ENCODE data around the gene PRR30.

The PRR30 gene

DNA sequence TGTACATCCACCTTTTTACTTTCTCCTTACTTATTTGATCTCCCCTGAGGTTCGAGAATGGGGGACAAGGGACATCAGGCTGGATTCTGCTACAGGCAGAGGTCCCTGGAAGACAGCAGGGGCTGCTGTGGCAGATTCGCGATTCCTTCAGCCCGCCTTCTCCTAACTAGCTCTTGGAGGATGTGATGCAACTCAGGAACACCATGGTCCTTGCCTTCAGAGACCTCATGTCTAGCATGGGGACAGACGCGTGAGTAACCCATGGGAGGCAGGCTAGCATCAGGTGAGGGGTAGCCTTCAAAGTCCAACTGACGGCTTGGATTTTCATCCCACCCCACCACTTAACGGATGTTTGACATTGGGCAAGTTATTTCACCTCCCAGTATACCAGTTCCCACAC, 8.7 kb upstream of the PRR30 start:
- H3K27me3 ChIP-seq (ENCODE audit: insufficient read depth, low read length) = peaks cover 13% of the 10 kb centered on the region
- H3K4me2 ChIP-seq (ENCODE audit: low read length) = no peak overlapping the region
- no peak overlapping the region for H3K9ac ChIP-seq (ENCODE audit: low read length)
- no peaks in the 10 kb centered on the region for H3K9me3 ChIP-seq (ENCODE audit: low read length)
- TF ChIP-seq EZH2 (IDR thresholded peaks at IDR 0.05; ENCODE audit: borderline replicate concordance, low read length) (no peak), CTCF (IDR thresholded peaks at IDR 0.05; ENCODE audit: low read length) (no peak)
- H3F3A ChIP-seq (ENCODE audit: insufficient read depth, low read length) = no peaks in the 10 kb centered on the region
- no peak overlapping the region for H3K27ac ChIP-seq (ENCODE audit: low read depth, low read length, poor library complexity, severe bottlenecking)
- H3K36me3 ChIP-seq (ENCODE audit: insufficient read depth, low read length) = no peaks in the 10 kb centered on the region; the same call in 1 of the 2 replicates
- H3K4me1 ChIP-seq (ENCODE audit: insufficient read depth, low read length, severe bottlenecking) = no peaks in the 10 kb centered on the region
- no peaks in the 10 kb centered on the region for H3K79me2 ChIP-seq (ENCODE audit: insufficient read depth, low read length)
- H3K9me2 ChIP-seq (ENCODE audit: low read depth, low read length) = no peaks in the 10 kb centered on the region
- H3K4me3 ChIP-seq (ENCODE audit: low read depth, low read length, poor library complexity, severe bottlenecking) = no peak overlapping the region
- no peak overlapping the region for H2AFZ ChIP-seq (ENCODE audit: low read length)
- H4K20me1 ChIP-seq (ENCODE audit: insufficient read depth, low read length) = no peaks in the 10 kb centered on the region

DNA sequence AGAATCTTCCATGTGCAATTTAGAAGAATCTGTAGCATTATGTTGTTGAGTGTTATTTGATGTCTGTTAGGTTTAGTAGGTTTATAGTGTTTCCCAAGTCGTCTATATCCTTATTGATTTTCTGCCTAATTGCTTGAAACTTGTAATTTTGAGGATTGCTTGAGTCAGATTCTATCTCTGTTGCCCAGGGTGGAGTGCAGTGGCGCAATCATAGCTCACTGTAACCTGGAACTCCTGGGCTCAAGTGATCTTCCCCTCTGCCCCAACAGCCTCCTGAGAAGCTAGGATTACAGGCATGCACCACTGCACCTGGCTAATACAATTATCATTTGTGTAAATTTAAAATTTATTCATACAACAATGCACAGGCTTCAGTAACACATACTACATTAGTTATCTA, 6.5 kb upstream of the PRR30 start:
- H3K9me2 ChIP-seq (ENCODE audit: low read depth, low read length) = no peaks in the 10 kb centered on the region
- H3K4me3 ChIP-seq (ENCODE audit: low read depth, low read length, poor library complexity, severe bottlenecking) = no peak overlapping the region
- no peak overlapping the region for H3K9ac ChIP-seq (ENCODE audit: low read length)
- H3K9me3 ChIP-seq (ENCODE audit: low read length) = no peaks in the 10 kb centered on the region
- no peak overlapping the region for H3K27ac ChIP-seq (ENCODE audit: low read depth, low read length, poor library complexity, severe bottlenecking)
- no peaks in the 10 kb centered on the region for H3K4me1 ChIP-seq (ENCODE audit: insufficient read depth, low read length, severe bottlenecking)
- H2AFZ ChIP-seq (ENCODE audit: low read length) = no peak overlapping the region
- H3K4me2 ChIP-seq (ENCODE audit: low read length) = no peak overlapping the region
- no peaks in the 10 kb centered on the region; the same call in 1 of the 2 replicates for H3K36me3 ChIP-seq (ENCODE audit: insufficient read depth, low read length)
- no peak for TF ChIP-seq CTCF (IDR thresholded peaks at IDR 0.05; ENCODE audit: low read length)
- TF ChIP-seq EZH2 (IDR thresholded peaks at IDR 0.05; ENCODE audit: borderline replicate concordance, low read length) = no peak
- no peaks in the 10 kb centered on the region for H4K20me1 ChIP-seq (ENCODE audit: insufficient read depth, low read length)
- H3F3A ChIP-seq (ENCODE audit: insufficient read depth, low read length) = no peaks in the 10 kb centered on the region
- H3K79me2 ChIP-seq (ENCODE audit: insufficient read depth, low read length) = no peaks in the 10 kb centered on the region
- H3K27me3 ChIP-seq (ENCODE audit: insufficient read depth, low read length) = peaks cover 12% of the 10 kb centered on the region

GRCh38 chr2:27143285-27143684, 4.1 kb upstream of the PRR30 start:
- H3K4me1 ChIP-seq (ENCODE audit: insufficient read depth, low read length, severe bottlenecking) = no peaks in the 10 kb centered on the region
- H3K4me3 ChIP-seq (ENCODE audit: low read depth, low read length, poor library complexity, severe bottlenecking) = no peak overlapping the region
- H3K4me2 ChIP-seq (ENCODE audit: low read length) = no peak overlapping the region
- H3K27me3 ChIP-seq (ENCODE audit: insufficient read depth, low read length) = peaks cover 18% of the 10 kb centered on the region
- no peaks in the 10 kb centered on the region for H4K20me1 ChIP-seq (ENCODE audit: insufficient read depth, low read length)
- TF ChIP-seq CTCF (IDR thresholded peaks at IDR 0.05; ENCODE audit: low read length) = no peak
- TF ChIP-seq EZH2 (IDR thresholded peaks at IDR 0.05; ENCODE audit: borderline replicate concordance, low read length) = no peak
- no peaks in the 10 kb centered on the region for H3K9me3 ChIP-seq (ENCODE audit: low read length)
- no peak overlapping the region for H2AFZ ChIP-seq (ENCODE audit: low read length)
- no peaks in the 10 kb centered on the region for H3K9me2 ChIP-seq (ENCODE audit: low read depth, low read length)
- H3K36me3 ChIP-seq (ENCODE audit: insufficient read depth, low read length) = no peaks in the 10 kb centered on the region; the same call in 1 of the 2 replicates
- H3K27ac ChIP-seq (ENCODE audit: low read depth, low read length, poor library complexity, severe bottlenecking) = no peak overlapping the region
- H3F3A ChIP-seq (ENCODE audit: insufficient read depth, low read length) = no peaks in the 10 kb centered on the region
- H3K79me2 ChIP-seq (ENCODE audit: insufficient read depth, low read length) = no peaks in the 10 kb centered on the region
- H3K9ac ChIP-seq (ENCODE audit: low read length) = no peak overlapping the region

All from OCI-LY1 (cell line).